Adrenal gland (tissue), 5 donors: ENCODE measurements around the gene NR2F1.

Experiments
- CTCF ChIP-seq, 6 experiments: fragments of 450-650 bp in 4 of 6; fragments of 200-600 bp in 2 of 6; sonication (generic) in 1 of 6; IDR thresholded peaks; 1 replicate in 5 of 6; 2 replicates in 1 of 6; pipeline versions ENCODE4 v1.5.1 to v1.8.0; 2016 to 2021; ENCODE audit warnings: antibody characterized with exemption in 6 of 6, mild to moderate bottlenecking in 2 of 6, moderate library complexity in 1 of 6
- POLR2A ChIP-seq, 2 donors: fragments of 450-650 bp; IDR thresholded peaks; one replicate each; pipeline ENCODE4 v1.6.1; 2017; ENCODE audit warnings: antibody characterized with exemption in 2 of 2, mild to moderate bottlenecking in 2 of 2, moderate library complexity in 1 of 2
- donor health status: DM: no; HTN: no; CAD: no.

GRCh38 chr5:93635991-93636390, 53.0 kb downstream of the NR2F1 start:
- TF ChIP-seq CTCF (IDR thresholded peaks at IDR 0.05) (no peak), POLR2A (IDR thresholded peaks at IDR 0.05) (no peak)
